ACC112 (cell line): ENCODE data around the gene ELP5.

Experiments used
- H2AFZ ChIP-seq: fragments of 200-600 bp; sonication (generic); one replicate; pipeline ENCODE4 v1.6.0; 2017; ENCODE audit warnings: antibody characterized with exemption, low read length; ENCODE audit not compliant: unreplicated experiment
- H3K27ac ChIP-seq: fragments of 200-600 bp; sonication (generic); 2 replicates; pipeline ENCODE4 v1.5.1; 2014; ENCODE audit warnings: low read depth, mild to moderate bottlenecking, antibody characterized with exemption, low read length, moderate library complexity
- H3K27me3 ChIP-seq: fragments of 200-600 bp; sonication (generic); 2 replicates; pipeline ENCODE4 v1.6.1; 2014; ENCODE audit warnings: mild to moderate bottlenecking, antibody characterized with exemption, low read length, moderate library complexity, mixed read lengths; ENCODE audit not compliant: insufficient read depth
- H3K36me3 ChIP-seq: fragments of 200-600 bp; sonication (generic); 2 replicates; pipeline ENCODE4 v1.6.1; 2016; ENCODE audit warnings: mild to moderate bottlenecking, antibody characterized with exemption, low read length, moderate library complexity, mixed read lengths; ENCODE audit not compliant: insufficient read depth
- H3K4me1 ChIP-seq: fragments of 200-600 bp; sonication (generic); one replicate; pipeline ENCODE4 v1.6.1; 2016; ENCODE audit warnings: low read length, mixed read lengths; ENCODE audit not compliant: insufficient read depth, unreplicated experiment, control insufficient read depth
- H3K4me3 ChIP-seq: fragments of 200-600 bp; sonication (generic); 2 replicates; pipeline ENCODE4 v1.5.1; 2014; ENCODE audit warnings: mild to moderate bottlenecking, low read depth, low read length
- H3K79me2 ChIP-seq: fragments of 200-600 bp; sonication (generic); one replicate; pipeline ENCODE4 v1.6.0; 2016; ENCODE audit warnings: low read length; ENCODE audit not compliant: control insufficient read depth, unreplicated experiment, insufficient read depth

ELP5 gene

DNA sequence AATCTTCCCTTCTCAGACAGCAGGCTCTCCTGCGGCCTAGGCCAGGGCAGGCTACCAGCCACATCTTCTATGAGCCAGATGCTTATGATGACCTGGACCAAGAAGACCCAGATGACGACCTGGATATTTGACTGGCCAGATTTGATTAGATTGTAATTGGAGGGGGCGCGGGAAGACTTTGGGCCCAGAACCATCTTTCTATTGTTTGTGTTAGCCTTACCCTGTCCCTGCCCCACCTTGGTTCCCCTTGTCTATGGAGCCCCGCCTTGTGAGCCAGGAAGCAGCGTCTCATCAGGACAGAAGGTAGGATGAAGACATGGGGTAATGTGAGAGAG, 7.5 kb downstream of the ELP5 start:
- Histone ChIP-seq H3K36me3 (peaks cover 16% of the 10 kb centered on the region), H3K79me2 (no peaks in the 10 kb centered on the region), H3K27ac (peak overlapping the region; percentile 52), H3K27me3 (peaks cover 16% of the 10 kb centered on the region), H3K4me3 (peak overlapping the region; percentile 25; the same call in 1 of the 2 replicates), H3K4me1 (peaks cover 24% of the 10 kb centered on the region), H2AFZ (no peak overlapping the region)

- H3K79me2 ChIP-seq = no peaks in the 10 kb centered on the region
- H2AFZ ChIP-seq = no peak overlapping the region
- H3K27ac ChIP-seq = no peak overlapping the region
- peaks cover 24% of the 10 kb centered on the region for H3K4me1 ChIP-seq
- peaks cover 14% of the 10 kb centered on the region for H3K36me3 ChIP-seq
- H3K27me3 ChIP-seq = peaks cover 16% of the 10 kb centered on the region
- no peak overlapping the region for H3K4me3 ChIP-seq
Measured at GRCh38 chr17:7260151-7260550, 8.1 kb downstream of the ELP5 start.

- H3K79me2 ChIP-seq = no peaks in the 10 kb centered on the region
- peak overlapping the region; percentile 56 for H2AFZ ChIP-seq
- peaks cover 25% of the 10 kb centered on the region for H3K4me1 ChIP-seq
- H3K4me3 ChIP-seq = peak overlapping the region; percentile 59
- peaks cover 16% of the 10 kb centered on the region for H3K27me3 ChIP-seq
- H3K36me3 ChIP-seq = peaks cover 12% of the 10 kb centered on the region
- H3K27ac ChIP-seq = no peak overlapping the region
Measured at GRCh38 chr17:7260651-7261378, 8.8 kb downstream of the ELP5 start.

DNA sequence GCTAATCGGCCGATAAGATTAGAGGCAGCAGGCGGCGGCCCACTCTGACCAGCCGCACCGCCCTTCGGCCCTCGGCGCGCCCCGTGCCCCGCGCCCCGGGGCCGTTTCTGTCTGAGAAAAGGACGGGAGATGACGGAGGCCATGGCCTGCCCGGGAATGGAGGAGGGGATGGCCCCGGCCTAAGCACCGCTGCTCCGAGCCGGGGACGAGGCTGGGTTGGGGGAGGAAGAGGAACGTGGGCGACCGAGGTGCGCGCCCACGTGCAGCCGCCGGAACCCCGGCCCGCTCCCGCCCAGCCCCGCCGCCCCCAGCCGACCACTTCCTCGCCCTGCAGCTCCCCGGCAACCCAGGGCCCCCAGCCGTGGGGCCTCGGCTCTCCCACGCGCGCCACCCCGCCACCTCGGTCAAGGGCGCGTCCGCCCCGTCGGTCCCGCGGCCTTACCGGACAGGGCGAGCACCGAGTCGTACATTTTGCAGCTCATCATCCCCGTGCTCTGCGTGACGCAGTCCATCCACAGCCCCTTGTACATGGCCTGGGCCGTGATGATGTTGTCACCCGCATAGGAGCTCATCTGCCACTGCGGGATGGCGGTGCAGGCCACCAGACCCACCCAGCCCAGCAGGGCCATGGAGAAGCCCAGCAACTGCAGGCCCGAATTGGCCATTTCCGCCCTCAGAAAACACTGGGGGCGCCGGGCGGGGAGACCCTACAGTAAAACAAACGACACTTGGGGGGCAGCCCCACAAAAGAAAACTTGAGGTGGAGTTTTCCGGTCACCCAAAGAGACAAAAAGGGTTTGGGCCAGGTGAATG, 9.6 kb downstream of the ELP5 start:
- Histone ChIP-seq H3K36me3 (peaks cover 12% of the 10 kb centered on the region), H3K4me3 (peak overlapping the region; percentile 59), H3K79me2 (no peaks in the 10 kb centered on the region), H2AFZ (peak overlapping the region; percentile 56), H3K27me3 (peaks cover 16% of the 10 kb centered on the region), H3K27ac (no peak overlapping the region), H3K4me1 (peaks cover 29% of the 10 kb centered on the region)

- Histone ChIP-seq H3K4me1 (peaks cover 29% of the 10 kb centered on the region), H3K79me2 (no peaks in the 10 kb centered on the region), H3K27me3 (peaks cover 16% of the 10 kb centered on the region), H2AFZ (peak within 1 kb of the TSS; percentile 56), H3K4me3 (peak within 1 kb of the TSS; percentile 59), H3K27ac (no peak within 1 kb of the TSS), H3K36me3 (peaks cover 12% of the 10 kb centered on the region)
Measured at GRCh38 chr17:7262192-7262934, 10.3 kb downstream of the ELP5 start, which contains the start of gene CLDN7. Gene CLDN7, minus strand, starts transcription at chr17:7262478. Its CDS starts 435 bp downstream, at chr17:7262043.

GRCh38 chr17:7262935-7263800, 11.2 kb downstream of the ELP5 start:
- H3K27me3 ChIP-seq = peaks cover 16% of the 10 kb centered on the region

GRCh38 chr17:7263801-7264078, 11.7 kb downstream of the ELP5 start:
- Histone ChIP-seq H3K27me3 (peaks cover 16% of the 10 kb centered on the region), H3K27ac (peak overlapping the region; percentile 74), H3K79me2 (no peaks in the 10 kb centered on the region), H3K36me3 (peaks cover 8% of the 10 kb centered on the region), H3K4me3 (no peak overlapping the region), H3K4me1 (peaks cover 26% of the 10 kb centered on the region), H2AFZ (no peak overlapping the region)

More at GRCh38 chr17:7262935-7263800, 11.2 kb downstream of the ELP5 start:
- H3K4me1 ChIP-seq = peaks cover 29% of the 10 kb centered on the region
- no peak overlapping the region for H3K27ac ChIP-seq
- H3K4me3 ChIP-seq = peak overlapping the region; percentile 51; the same call in 1 of the 2 replicates
- no peaks in the 10 kb centered on the region for H3K79me2 ChIP-seq
- peaks cover 12% of the 10 kb centered on the region for H3K36me3 ChIP-seq
- H2AFZ ChIP-seq = peak overlapping the region; percentile 48

- Histone ChIP-seq H2AFZ (no peak overlapping the region), H3K27me3 (peaks cover 9% of the 10 kb centered on the region), H3K79me2 (no peaks in the 10 kb centered on the region), H3K4me3 (no peak overlapping the region), H3K4me1 (peaks cover 17% of the 10 kb centered on the region), H3K36me3 (no peaks in the 10 kb centered on the region), H3K27ac (peak overlapping the region; percentile 46)
Measured at GRCh38 chr17:7266784-7267183, 14.8 kb downstream of the ELP5 start.

DNA sequence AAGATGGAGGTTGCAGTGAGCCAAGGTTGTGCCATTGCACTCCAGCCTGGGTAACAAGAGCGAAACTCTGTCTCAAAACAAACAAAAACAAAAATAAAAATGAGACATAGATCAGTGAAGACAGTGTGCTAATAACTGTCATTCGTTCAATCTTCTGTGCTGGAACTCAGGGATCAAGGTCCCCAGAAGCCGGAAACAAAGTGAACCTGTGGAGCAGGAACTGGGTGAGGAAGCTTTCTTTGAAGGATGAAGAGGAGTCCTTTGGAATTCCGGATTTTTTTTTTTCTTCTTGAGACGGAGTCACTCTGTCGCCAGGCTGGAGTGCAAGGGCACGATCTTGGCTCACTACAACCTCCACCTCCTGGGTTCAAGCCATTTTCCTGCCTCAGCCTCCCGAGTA, 27.4 kb downstream of the ELP5 start:
- Histone ChIP-seq H3K27ac (no peak overlapping the region), H3K4me3 (no peak overlapping the region), H2AFZ (no peak overlapping the region), H3K4me1 (no peaks in the 10 kb centered on the region), H3K79me2 (no peaks in the 10 kb centered on the region), H3K27me3 (peaks cover 25% of the 10 kb centered on the region), H3K36me3 (no peaks in the 10 kb centered on the region)
